Natural killer cell (primary cell): Measurements from ENCODE around the gene ABCA3. TPM values are rescaled to one million over a fixed set of nuclear protein-coding genes. Genes with fewer than 3 reads are reported as not detected.
A peak's percentile ranks its signal among the peaks of the same experiment; 100 is the strongest.
"Not testable (repeated sequence)": the region's sequence is repeated elsewhere in the genome, so short reads cannot be mapped to it uniquely, and the experiment has no call there.

ENCODE experiments used
- ATAC-seq, 3 donors: fragments of 150-1000 bp in 2 of 3; fragments of 200-7000 bp in 1 of 3; cut with Tn5 transposase; 1 replicate in 1 of 3; 2 replicates in 2 of 3; pipeline ENCODE4 v1.10.0; 2021; ENCODE audit warnings: mild to moderate bottlenecking in 2 of 3, moderate library complexity in 2 of 3
- DNase-seq, 2 donors: peaks; one replicate each; pipeline versions ENCODE4 v3.0.0 to v3.0.0-alpha.2; 2013 to 2021; ENCODE audit warnings: mixed read lengths in 1 of 2
- H3K27ac ChIP-seq: one replicate; pipeline ENCODE4 v1.5.1; 2013; ENCODE audit warnings: mild to moderate bottlenecking, low read length
- H3K27me3 ChIP-seq: one replicate; pipeline ENCODE4 v1.6.1; 2013; ENCODE audit warnings: low read length; ENCODE audit not compliant: control insufficient read depth, insufficient read depth
- H3K36me3 ChIP-seq: one replicate; pipeline ENCODE4 v1.6.1; 2013; ENCODE audit warnings: low read length; ENCODE audit not compliant: control insufficient read depth, insufficient read depth
- H3K4me1 ChIP-seq: one replicate; pipeline ENCODE4 v1.6.1; 2013; ENCODE audit warnings: low read length; ENCODE audit not compliant: control insufficient read depth, insufficient read depth
- H3K4me3 ChIP-seq: one replicate; pipeline ENCODE4 v1.5.1; 2013; ENCODE audit warnings: low read length
- H3K9me3 ChIP-seq: one replicate; pipeline ENCODE4 v1.6.1; 2013; ENCODE audit warnings: low read length; ENCODE audit not compliant: control insufficient read depth, insufficient read depth
- H3K27ac Mint-ChIP-seq, 2 donors: one replicate each; pipeline ENCODE4 v1.8.0; 2022; ENCODE audit warnings: mild to moderate bottlenecking in 2 of 2, mixed read lengths in 2 of 2, moderate library complexity in 1 of 2
- H3K27me3 Mint-ChIP-seq, 2 donors: one replicate each; pipeline ENCODE4 v1.8.0; 2022; ENCODE audit warnings: low read depth in 2 of 2, mixed read lengths in 2 of 2
- H3K36me3 Mint-ChIP-seq: one replicate; pipeline ENCODE4 v1.8.0; 2022; ENCODE audit warnings: mixed read lengths
- H3K4me1 Mint-ChIP-seq, 2 donors: one replicate each; pipeline ENCODE4 v1.8.0; 2022; ENCODE audit warnings: mixed read lengths in 2 of 2
- H3K4me3 Mint-ChIP-seq: one replicate; pipeline ENCODE4 v1.8.0; 2022; ENCODE audit warnings: mild to moderate bottlenecking, moderate library complexity, mixed read lengths
- H3K9me3 Mint-ChIP-seq, 2 donors: one replicate each; pipeline ENCODE4 v1.8.0; 2022; ENCODE audit warnings: mixed read lengths in 2 of 2
- WGBS: methylation state at CpG from one replicate; pipeline ENCODE4 v1.1.7; 2013; ENCODE audit warnings: missing lambda C conversion rate; ENCODE audit not compliant: insufficient coverage; 5-methylcytosine and 5-hydroxymethylcytosine counted together
- intact Hi-C: fragments of 100-400 bp; cut with micrococcal nuclease; formaldehyde crosslinking; loops from one replicate; pipeline ENCODE4 v1.14.2; 2022
- total RNA-seq, 4 donors: library from RNA; stranded (reverse); fragments of 120-200 nt in 1 of 4; gene quantifications; one replicate each; pipeline versions ENCODE4 v1.2.3 to v1.2.4, GENCODE V29; 2013 to 2022
- TF ChIP-seq, protein P1 (sequence below): fragments of 200-600 bp; IDR thresholded peaks from one replicate; pipeline ENCODE4 v1.8.0; 2022; ENCODE audit warnings: antibody characterized with exemption

Gene ABCA3
- total RNA-seq, 3 donors from 2014 or later (not counting 1 experiment from before 2014, with no cell fraction given), result 12.2 to 17.5 (median 16.6) TPM

DNA sequence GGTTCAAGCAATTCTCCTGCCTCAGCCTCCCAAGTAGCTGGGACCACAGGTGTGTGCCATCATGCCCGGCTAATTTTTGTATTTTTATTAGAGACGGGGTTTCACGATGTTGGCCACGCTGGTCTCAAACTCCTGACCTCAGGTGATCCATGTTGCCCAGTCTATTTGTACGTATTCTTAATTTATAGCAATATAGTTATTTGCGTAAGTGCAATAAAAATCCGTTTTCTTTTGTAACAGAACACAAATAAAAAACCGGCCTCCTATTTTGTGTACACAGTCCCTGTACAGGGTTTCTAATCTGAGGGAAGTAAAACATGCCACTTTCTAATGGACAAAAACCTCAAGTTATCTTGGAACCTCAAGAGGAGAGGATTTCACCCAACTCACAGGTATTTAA, 80.3 kb downstream of the ABCA3 start:
- Histone ChIP-seq H3K4me1 (no peaks in the 10 kb centered on the region), H3K36me3 (peaks cover 75% of the 10 kb centered on the region), H3K4me3 (no peak overlapping the region), H3K9me3 (no peaks in the 10 kb centered on the region), H3K27me3 (no peaks in the 10 kb centered on the region), H3K27ac (no peak overlapping the region)
- intact Hi-C loops, result loop anchor here (10.0 kb wide), 1 partner anchor 235 kb away; the partner anchor contains the start of gene NHERF2
- 100% methylated on average over 8 of the region's 8 CpGs for WGBS
- H3K27ac Mint-ChIP-seq, result no peak overlapping the region
- DNase-seq, result no peak
- no peak overlapping the region for H3K4me3 Mint-ChIP-seq
- ATAC-seq, result no peak
- H3K9me3 Mint-ChIP-seq, result no peaks in the 10 kb centered on the region
- peaks cover 14 to 25% of the 10 kb centered on the region in 2 donors for H3K4me1 Mint-ChIP-seq
- H3K36me3 Mint-ChIP-seq, result peaks cover 6% of the 10 kb centered on the region
- TF ChIP-seq, protein P1, sequence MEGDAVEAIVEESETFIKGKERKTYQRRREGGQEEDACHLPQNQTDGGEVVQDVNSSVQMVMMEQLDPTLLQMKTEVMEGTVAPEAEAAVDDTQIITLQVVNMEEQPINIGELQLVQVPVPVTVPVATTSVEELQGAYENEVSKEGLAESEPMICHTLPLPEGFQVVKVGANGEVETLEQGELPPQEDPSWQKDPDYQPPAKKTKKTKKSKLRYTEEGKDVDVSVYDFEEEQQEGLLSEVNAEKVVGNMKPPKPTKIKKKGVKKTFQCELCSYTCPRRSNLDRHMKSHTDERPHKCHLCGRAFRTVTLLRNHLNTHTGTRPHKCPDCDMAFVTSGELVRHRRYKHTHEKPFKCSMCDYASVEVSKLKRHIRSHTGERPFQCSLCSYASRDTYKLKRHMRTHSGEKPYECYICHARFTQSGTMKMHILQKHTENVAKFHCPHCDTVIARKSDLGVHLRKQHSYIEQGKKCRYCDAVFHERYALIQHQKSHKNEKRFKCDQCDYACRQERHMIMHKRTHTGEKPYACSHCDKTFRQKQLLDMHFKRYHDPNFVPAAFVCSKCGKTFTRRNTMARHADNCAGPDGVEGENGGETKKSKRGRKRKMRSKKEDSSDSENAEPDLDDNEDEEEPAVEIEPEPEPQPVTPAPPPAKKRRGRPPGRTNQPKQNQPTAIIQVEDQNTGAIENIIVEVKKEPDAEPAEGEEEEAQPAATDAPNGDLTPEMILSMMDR, result no peak
- H3K27me3 Mint-ChIP-seq, result no peaks in the 10 kb centered on the region

DNA sequence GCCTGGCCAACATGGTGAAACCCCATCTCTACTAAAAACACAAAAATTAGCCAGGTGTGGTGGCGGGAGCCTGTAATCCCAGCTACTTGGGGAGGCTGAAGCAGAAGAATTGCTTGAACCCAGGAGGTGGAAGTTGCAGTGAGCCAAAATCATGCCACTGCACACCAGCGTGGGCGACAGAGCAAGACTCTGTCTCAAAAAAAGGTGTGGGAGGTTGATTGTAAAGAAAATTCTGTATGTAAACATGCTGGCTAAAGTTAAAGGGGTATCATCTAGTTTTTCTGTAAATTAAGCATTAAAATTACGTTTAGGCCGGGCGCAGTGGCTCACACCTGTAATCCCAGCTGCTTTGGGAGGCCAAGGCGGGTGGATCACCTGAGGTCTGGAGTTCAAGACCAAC, 82.0 kb downstream of the ABCA3 start:
- H3K9me3 ChIP-seq, H3K9me3 Mint-ChIP-seq, H3K4me1 ChIP-seq, H3K4me3 ChIP-seq, H3K36me3 Mint-ChIP-seq, H3K4me3 Mint-ChIP-seq, H3K27ac ChIP-seq, H3K27me3 ChIP-seq, intact Hi-C loops, DNase-seq, ATAC-seq, H3K27me3 Mint-ChIP-seq: not testable (repeated sequence)
- H3K36me3 ChIP-seq, result peaks cover 79% of the 10 kb centered on the region
- 96% methylated on average over 7 of the region's 7 CpGs for WGBS
- H3K27ac Mint-ChIP-seq, result peak overlapping the region in 1 of 2 donors; percentile 23
- H3K4me1 Mint-ChIP-seq, result peaks cover 0 to 12% of the 10 kb centered on the region in 2 donors

DNA sequence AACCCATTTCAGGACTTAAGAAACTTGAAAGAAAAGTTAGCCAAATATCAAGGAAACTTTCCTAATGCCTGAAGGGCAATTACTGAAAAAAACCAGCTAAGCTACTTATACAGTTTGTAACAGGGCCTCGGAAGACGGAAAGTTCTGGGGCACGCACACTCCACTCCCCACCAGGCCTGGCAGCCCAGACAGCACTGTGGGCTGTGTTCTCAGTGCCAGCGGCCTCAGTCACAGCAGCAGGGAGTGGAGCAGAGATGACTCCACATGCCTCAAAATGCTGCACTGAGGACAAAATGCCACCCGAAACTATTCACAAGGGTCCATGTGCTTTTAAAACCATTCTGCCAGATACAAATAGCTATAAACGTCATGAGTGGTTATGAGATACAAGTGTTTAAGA, 82.8 kb downstream of the ABCA3 start:
- 98% methylated on average over 5 of the region's 6 CpGs for WGBS
- no peaks in the 10 kb centered on the region for H3K4me1 ChIP-seq
- TF ChIP-seq, protein P1, result no peak

DNA sequence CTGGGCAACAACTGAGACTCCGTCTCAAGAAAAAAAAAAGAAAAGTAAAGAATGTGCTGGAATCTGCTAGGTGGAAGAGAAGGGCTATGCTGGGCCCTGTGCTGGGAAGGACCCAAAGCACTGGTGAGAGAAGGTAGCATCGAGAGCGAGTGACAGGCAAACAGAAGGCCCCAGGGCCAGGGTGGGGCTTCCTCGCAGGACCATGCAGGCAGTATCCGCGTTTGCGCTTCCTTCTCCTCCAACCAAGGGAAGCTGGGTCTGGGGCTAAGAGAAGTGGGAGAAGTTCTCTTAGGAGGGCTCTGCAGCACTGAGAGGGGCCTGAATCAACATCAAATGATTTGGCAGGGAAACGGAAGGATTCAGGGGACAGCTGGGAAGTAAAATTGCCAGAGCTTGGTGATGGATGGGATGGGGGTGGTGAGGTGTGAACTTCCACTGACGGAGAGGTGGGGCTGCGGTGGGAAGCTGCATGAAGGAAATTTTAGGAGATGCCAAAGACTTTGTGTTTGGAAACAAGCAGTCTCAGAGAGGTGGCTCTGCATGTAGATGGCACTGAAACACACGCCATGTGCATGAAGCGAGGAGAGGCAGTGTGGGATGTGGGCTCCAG, 83.9 kb downstream of the ABCA3 start:
- intact Hi-C loops, result no loop called here
- TF ChIP-seq, protein P1, result no peak
- H3K27ac Mint-ChIP-seq, result peak overlapping the region; percentile 14 to 71
- H3K36me3 Mint-ChIP-seq, result peaks cover 6% of the 10 kb centered on the region
- Histone ChIP-seq H3K4me3 (no peak overlapping the region), H3K27me3 (no peaks in the 10 kb centered on the region), H3K36me3 (peaks cover 65% of the 10 kb centered on the region), H3K9me3 (no peaks in the 10 kb centered on the region), H3K4me1 (peaks cover 8% of the 10 kb centered on the region), H3K27ac (no peak overlapping the region)
- no peak overlapping the region for H3K4me3 Mint-ChIP-seq
- 94% methylated on average over 12 of the region's 12 CpGs for WGBS
- H3K27me3 Mint-ChIP-seq, result no peaks in the 10 kb centered on the region
- no peak for ATAC-seq
- no peaks in the 10 kb centered on the region for H3K9me3 Mint-ChIP-seq
- no peak for DNase-seq
- H3K4me1 Mint-ChIP-seq, result peaks cover 0 to 9% of the 10 kb centered on the region in 2 donors

More for the DNA sequence above, 82.8 kb downstream of the ABCA3 start:
- peaks cover 76% of the 10 kb centered on the region for H3K36me3 ChIP-seq
- no peak overlapping the region for H3K27ac ChIP-seq
- no peak for ATAC-seq
- H3K4me1 Mint-ChIP-seq, result peaks cover 0 to 10% of the 10 kb centered on the region in 2 donors
- H3K27me3 ChIP-seq, result no peaks in the 10 kb centered on the region
- H3K9me3 Mint-ChIP-seq, result no peaks in the 10 kb centered on the region
- no peak overlapping the region for H3K27ac Mint-ChIP-seq
- H3K4me3 Mint-ChIP-seq, result no peak overlapping the region
- DNase-seq, result no peak
- intact Hi-C loops, result no loop called here
- H3K27me3 Mint-ChIP-seq, result no peaks in the 10 kb centered on the region
- H3K9me3 ChIP-seq, result no peaks in the 10 kb centered on the region
- H3K36me3 Mint-ChIP-seq, result peaks cover 6% of the 10 kb centered on the region
- H3K4me3 ChIP-seq, result no peak overlapping the region
